DOHH2 (cell line): ENCODE data around the gene TXNL4B.

ENCODE experiments used
- H3F3A ChIP-seq: fragments of 200-600 bp; sonication (generic), shearing (Covaris generic); 2 replicates; pipeline ENCODE4 v1.6.0; 2016; ENCODE audit warnings: antibody characterized with exemption, mild to moderate bottlenecking; ENCODE audit not compliant: control insufficient read depth, insufficient read depth
- H3K27ac ChIP-seq: fragments of 200-600 bp; sonication (generic); 2 replicates; pipeline ENCODE4 v1.5.1; 2014; ENCODE audit warnings: low read depth, mild to moderate bottlenecking, low read length, moderate library complexity
- H3K27me3 ChIP-seq: fragments of 200-600 bp; sonication (generic); 2 replicates; pipeline ENCODE4 v1.6.1; 2014; ENCODE audit warnings: mild to moderate bottlenecking, low read length, mixed read lengths; ENCODE audit not compliant: control insufficient read depth
- H3K36me3 ChIP-seq: fragments of 200-600 bp; sonication (generic); 2 replicates; pipeline ENCODE4 v1.6.1; 2014; ENCODE audit warnings: mild to moderate bottlenecking, low read length, moderate library complexity, mixed read lengths; ENCODE audit not compliant: control insufficient read depth
- H3K4me1 ChIP-seq: fragments of 200-600 bp; sonication (generic); 2 replicates; pipeline ENCODE4 v1.6.1; 2014; ENCODE audit warnings: mild to moderate bottlenecking, low read length, mixed read lengths; ENCODE audit not compliant: control insufficient read depth
- H3K4me2 ChIP-seq: fragments of 200-600 bp; sonication (generic); 2 replicates; pipeline ENCODE4 v1.6.0; 2014; ENCODE audit warnings: mild to moderate bottlenecking, low read length, moderate library complexity
- H3K4me3 ChIP-seq: fragments of 200-600 bp; sonication (generic); 2 replicates; pipeline ENCODE4 v1.5.1; 2014; ENCODE audit warnings: mild to moderate bottlenecking, low read length, mixed read lengths
- H3K79me2 ChIP-seq: fragments of 200-600 bp; sonication (generic); 2 replicates; pipeline ENCODE4 v1.6.1; 2014; ENCODE audit warnings: mild to moderate bottlenecking, low read length, mixed read lengths; ENCODE audit not compliant: control insufficient read depth
- H3K9me2 ChIP-seq: fragments of 200-600 bp; sonication (generic); replicated peaks from 2 replicates; pipeline ENCODE4 v1.6.1; 2014; ENCODE audit warnings: mild to moderate bottlenecking, low read length, mixed read lengths; ENCODE audit not compliant: control insufficient read depth
- H3K9me3 ChIP-seq: fragments of 200-600 bp; sonication (generic); 2 replicates; pipeline ENCODE4 v1.6.1; 2014; ENCODE audit warnings: antibody characterized with exemption, low read length, mixed read lengths; ENCODE audit not compliant: control insufficient read depth, insufficient read depth
- H4K20me1 ChIP-seq: fragments of 200-600 bp; sonication (generic); 2 replicates; pipeline ENCODE4 v1.6.0; 2014; ENCODE audit warnings: low read depth, mild to moderate bottlenecking, antibody characterized with exemption, low read length, moderate library complexity; ENCODE audit not compliant: control insufficient read depth, insufficient read depth
- CTCF ChIP-seq: fragments of 200-600 bp; sonication (generic); IDR thresholded peaks from one replicate; pipeline ENCODE4 v1.5.1; 2014; ENCODE audit warnings: antibody characterized with exemption, mild to moderate bottlenecking, low read depth, low read length; ENCODE audit not compliant: poor library complexity, severe bottlenecking
- EZH2phosphoT487 ChIP-seq: fragments of 200-600 bp; sonication (generic); IDR thresholded peaks from 2 replicates; pipeline ENCODE4 v1.6.1; 2017; ENCODE audit warnings: borderline replicate concordance, mild to moderate bottlenecking, antibody characterized with exemption, low read length, moderate library complexity, mixed read lengths

The TXNL4B gene

GRCh38 chr16:72044296-72044695 is 49.1 kb downstream of the TXNL4B start:
- no peaks in the 10 kb centered on the region for H3K4me1 ChIP-seq
- H3K79me2 ChIP-seq = no peaks in the 10 kb centered on the region
- H3K36me3 ChIP-seq = no peaks in the 10 kb centered on the region
- no peak overlapping the region for H3K4me3 ChIP-seq
- no peak overlapping the region for H3K4me2 ChIP-seq
- H3K27ac ChIP-seq = no peak overlapping the region
- no peaks in the 10 kb centered on the region for H3K9me2 ChIP-seq
- peaks cover 4% of the 10 kb centered on the region; the same call in 1 of the 2 replicates for H3K9me3 ChIP-seq
- no peaks in the 10 kb centered on the region for H3F3A ChIP-seq
- no peaks in the 10 kb centered on the region for H3K27me3 ChIP-seq
- H4K20me1 ChIP-seq = no peaks in the 10 kb centered on the region
- TF ChIP-seq CTCF (no peak), EZH2phosphoT487 (no peak)

GRCh38 chr16:72043539-72043938 is 49.9 kb downstream of the TXNL4B start:
- H3K4me2 ChIP-seq = no peak overlapping the region
- H3K4me3 ChIP-seq = no peak overlapping the region
- no peak overlapping the region for H3K27ac ChIP-seq
- no peaks in the 10 kb centered on the region for H3K9me3 ChIP-seq
- no peaks in the 10 kb centered on the region for H3K4me1 ChIP-seq
- H3K27me3 ChIP-seq = no peaks in the 10 kb centered on the region
- H3K9me2 ChIP-seq = no peaks in the 10 kb centered on the region
- H3K79me2 ChIP-seq = no peaks in the 10 kb centered on the region
- H3F3A ChIP-seq = no peaks in the 10 kb centered on the region
- TF ChIP-seq EZH2phosphoT487 (no peak), CTCF (no peak)
- H3K36me3 ChIP-seq = no peaks in the 10 kb centered on the region
- H4K20me1 ChIP-seq = no peaks in the 10 kb centered on the region

- Histone ChIP-seq H3K27ac (no peak overlapping the region), H3K4me3 (no peak overlapping the region), H3F3A (no peaks in the 10 kb centered on the region), H3K36me3 (no peaks in the 10 kb centered on the region), H3K27me3 (no peaks in the 10 kb centered on the region), H4K20me1 (no peaks in the 10 kb centered on the region), H3K4me1 (no peaks in the 10 kb centered on the region), H3K9me3 (no peaks in the 10 kb centered on the region), H3K79me2 (no peaks in the 10 kb centered on the region), H3K4me2 (no peak overlapping the region), H3K9me2 (no peaks in the 10 kb centered on the region)
- TF ChIP-seq EZH2phosphoT487 = no peak
- no peak for TF ChIP-seq CTCF
These were observed 50.4 kb downstream of the TXNL4B start for GRCh38 chr16:72043058-72043457.
